SU-DHL-6 (cell line): ENCODE data around the gene MUC5AC.

Experiments
- EZH2phosphoT487 ChIP-seq: fragments of 200-600 bp; sonication (generic), shearing (Covaris generic); conservative IDR thresholded peaks from 2 replicates; pipeline ENCODE4 v1.6.1; 2018; ENCODE audit warnings: mild to moderate bottlenecking, antibody characterized with exemption, low read length, moderate library complexity, mixed read lengths
- TF ChIP-seq, protein P1 (sequence below): fragments of 200-600 bp; sonication (generic); IDR thresholded peaks from one replicate; pipeline ENCODE4 v1.5.1; 2017; ENCODE audit warnings: antibody characterized with exemption, mild to moderate bottlenecking, low read length, moderate library complexity; ENCODE audit not compliant: insufficient read depth, poor library complexity, severe bottlenecking

DNA sequence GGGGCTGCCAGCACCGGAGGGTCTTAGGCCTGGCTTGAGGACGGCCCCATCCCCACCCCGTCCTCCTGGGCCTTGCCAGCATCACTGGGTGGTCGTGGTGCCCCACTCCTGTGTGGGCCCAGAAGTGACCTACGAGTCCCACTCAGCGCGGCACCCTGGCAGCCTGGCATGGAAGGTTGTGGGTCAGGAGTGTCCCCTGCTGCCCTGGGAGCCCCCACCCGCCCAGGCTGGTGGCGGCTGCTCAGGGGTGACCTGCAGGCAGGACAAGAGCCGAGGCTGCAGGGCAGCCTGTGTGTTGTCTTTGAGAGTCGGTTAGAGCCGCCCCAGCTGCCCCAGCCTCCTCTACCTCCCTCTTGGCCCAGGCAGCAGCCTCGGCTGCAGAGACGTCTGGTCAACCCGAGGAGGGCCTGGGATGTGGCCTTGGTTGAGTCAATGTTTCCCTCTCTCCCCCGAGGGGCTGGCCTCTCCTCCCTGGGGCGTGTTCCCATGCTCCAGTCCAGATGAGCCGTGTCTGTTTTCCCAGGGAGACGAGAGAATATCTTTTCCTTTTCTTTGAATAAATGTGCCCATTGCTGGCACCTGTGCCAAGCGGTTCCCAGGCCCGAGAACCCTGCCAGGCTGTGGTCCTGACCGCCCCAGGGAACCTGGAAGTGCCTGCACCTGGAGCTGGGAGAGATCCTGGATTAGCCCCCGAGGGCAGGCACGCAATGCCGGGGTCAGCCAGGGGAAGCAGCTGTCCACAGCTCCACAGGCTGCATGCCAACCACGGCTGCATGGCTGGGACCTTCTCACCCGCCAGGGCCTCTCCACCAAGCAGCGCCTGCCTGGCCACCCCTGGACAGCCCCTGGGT is 35.7 kb upstream of the MUC5AC start:
- TF ChIP-seq, protein P1, sequence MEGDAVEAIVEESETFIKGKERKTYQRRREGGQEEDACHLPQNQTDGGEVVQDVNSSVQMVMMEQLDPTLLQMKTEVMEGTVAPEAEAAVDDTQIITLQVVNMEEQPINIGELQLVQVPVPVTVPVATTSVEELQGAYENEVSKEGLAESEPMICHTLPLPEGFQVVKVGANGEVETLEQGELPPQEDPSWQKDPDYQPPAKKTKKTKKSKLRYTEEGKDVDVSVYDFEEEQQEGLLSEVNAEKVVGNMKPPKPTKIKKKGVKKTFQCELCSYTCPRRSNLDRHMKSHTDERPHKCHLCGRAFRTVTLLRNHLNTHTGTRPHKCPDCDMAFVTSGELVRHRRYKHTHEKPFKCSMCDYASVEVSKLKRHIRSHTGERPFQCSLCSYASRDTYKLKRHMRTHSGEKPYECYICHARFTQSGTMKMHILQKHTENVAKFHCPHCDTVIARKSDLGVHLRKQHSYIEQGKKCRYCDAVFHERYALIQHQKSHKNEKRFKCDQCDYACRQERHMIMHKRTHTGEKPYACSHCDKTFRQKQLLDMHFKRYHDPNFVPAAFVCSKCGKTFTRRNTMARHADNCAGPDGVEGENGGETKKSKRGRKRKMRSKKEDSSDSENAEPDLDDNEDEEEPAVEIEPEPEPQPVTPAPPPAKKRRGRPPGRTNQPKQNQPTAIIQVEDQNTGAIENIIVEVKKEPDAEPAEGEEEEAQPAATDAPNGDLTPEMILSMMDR: no peak
- no peak for TF ChIP-seq EZH2phosphoT487
